ENCODE data around the gene SULT4A1.

The SULT4A1 gene

DNA sequence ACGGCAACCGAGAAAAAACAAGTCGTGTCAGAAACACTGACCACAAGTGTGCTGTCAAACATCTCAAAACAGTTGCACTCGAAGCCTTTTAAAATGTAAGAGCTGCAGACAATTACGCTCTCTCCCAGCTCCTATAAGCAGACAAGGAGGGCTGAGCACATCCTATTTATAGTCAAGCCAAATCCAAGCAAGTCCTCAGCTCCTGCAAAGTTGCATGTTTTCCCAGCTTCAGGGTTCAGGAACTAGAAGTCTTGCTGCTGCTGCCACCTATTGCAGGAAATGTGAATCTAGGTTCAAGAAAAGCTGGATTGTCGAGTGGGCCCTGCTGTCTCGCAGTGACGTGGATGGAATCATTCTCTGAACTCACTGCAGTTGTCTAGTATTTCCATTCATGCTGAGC is 65.7 kb downstream of the SULT4A1 start:
- DNase-seq = no peak

DNA sequence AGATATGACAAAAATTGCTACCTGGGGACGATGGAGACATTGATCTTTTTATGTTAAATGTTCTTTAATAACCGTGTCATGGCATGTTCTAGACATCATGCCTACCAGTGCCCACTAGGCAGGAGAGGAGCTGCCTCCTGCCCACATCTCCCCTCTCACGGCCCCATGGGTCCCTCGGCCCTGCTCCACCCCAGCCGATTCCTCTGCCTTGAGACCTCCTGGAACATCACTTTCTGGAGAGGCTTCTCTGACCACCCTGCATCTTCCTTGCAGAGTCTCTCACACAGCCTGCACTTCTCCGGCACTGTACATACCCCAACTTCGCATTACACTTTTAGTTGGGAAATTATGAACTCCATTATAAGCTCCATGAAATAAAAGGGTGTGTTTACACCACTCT is 67.0 kb downstream of the SULT4A1 start:
- no peak for DNase-seq

DNA sequence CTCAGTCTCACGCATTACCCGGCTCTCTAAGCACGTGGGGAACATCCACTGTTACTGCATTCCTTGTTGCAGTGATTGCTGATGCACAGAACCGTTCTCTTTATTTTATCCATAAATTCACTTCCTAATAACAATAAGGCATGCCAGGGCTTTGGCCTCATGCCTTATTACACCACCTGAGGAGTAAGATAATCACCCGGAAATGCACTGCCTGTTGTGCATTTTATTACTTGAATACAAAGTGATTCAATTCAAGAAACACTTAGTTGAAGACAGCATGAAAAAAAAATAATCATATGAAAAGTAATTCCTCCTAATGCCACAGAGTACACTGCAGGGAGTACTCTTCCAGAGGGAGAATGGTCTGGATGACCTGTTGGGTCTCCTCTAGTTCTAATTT is 69.4 kb downstream of the SULT4A1 start:
- DNase-seq = no peak

DNA sequence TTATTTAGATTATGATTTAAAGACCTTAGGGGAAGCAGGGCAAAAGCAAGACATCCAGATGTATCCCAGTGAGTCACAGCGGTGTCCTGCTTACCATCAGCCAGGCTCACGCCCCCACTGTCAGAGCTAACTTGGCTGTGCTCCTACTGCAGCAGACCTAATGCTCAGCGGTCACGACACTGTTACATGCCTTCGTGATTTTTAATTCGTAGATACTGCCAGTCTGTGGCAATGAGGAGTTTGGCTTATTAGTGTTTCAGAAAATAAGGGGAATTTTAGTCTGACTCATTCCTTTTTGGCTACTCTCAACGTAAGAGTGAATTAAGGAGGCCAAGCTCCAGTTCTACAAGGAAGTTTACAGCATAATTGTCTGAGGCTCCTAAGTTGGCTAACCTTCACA is 72.9 kb downstream of the SULT4A1 start:
- DNase-seq = no peak

DNA sequence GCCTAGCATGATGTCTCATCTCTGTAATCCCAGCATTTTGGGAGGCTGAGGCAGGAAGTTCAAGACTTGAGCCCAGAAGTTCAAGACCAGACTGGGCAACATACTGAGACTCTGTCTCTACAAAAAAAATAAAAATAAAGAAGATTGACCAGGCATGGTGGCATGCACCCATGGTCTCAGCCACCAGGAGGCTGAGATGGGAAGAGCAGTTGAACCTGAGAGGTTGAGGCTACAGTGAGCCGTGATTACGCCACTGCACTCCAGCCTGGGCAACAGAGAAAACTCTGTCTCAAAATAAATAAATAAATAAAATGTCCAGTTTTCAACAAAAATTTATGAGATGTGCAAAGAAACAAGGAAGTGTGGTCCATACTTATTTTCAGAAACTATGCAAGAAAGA is 78.5 kb downstream of the SULT4A1 start:
- no peak for DNase-seq

DNA sequence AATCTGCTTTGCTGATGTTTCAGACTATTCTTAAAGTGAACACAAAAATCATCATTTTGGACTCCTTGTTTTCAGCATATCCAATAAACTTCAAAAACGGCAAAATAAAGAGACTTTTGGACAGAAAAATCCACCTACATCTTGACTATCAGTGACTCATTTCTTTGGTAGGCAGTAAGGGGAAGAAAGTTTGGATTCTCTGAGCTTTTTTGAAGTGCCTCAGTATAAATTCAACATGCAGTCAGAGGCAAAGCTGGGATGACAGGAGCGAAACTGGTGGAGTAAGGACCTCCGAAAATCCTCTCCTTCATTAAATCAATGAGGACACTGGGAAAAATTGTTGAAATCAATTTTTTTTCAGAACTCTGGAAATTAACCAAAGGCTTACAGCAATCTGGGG is 79.9 kb downstream of the SULT4A1 start:
- no peak for DNase-seq

DNA sequence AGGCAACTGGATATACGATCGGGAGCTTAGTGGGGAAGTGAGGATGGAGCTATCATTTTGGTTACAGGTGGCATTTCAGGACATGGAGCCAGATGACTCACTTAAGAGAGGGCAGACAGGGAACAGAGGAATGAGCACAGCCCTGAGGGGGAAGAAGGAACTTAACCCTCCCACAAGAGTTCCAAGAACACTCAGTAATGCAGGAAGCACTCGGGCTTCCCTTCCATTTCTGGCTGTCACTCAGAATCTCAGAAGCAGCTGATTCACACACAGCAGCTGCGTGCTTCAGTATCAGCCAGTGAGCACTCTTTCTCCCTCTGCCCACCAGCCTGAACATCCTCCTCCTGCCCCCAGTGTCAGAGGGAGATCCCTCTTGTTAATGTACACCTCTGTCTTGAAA is 85.0 kb downstream of the SULT4A1 start:
- no peak for DNase-seq

DNA sequence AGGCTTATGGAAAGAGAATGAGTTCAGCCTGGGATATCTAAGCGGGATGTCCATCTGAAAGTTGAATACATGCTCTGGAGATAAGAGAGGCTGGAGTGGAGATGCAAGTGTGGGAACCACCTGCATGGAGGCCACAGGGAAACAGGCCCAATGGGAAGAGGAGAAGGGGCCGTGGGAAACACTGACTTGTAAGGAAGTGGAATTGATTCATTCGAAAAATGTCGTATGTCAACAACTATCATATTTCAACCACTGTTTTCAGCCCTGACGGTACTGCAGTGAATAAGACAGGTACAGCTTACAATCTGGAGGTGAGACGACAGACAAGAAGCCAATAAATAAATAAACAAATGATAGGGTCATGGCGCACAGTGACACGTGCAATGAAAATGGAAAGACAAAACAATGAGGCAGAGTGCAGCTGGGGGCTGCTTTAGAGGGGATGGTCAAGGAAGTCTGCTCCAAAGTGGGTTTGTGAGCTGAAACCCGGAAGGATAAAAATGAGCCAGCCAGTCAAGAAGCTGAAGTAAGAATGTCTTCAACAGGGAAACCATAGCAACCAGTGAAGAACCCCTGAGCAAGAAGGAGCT is 86.1 kb downstream of the SULT4A1 start:
- DNase-seq = no peak
